CD4-positive, alpha-beta T cell treated with Interferon alpha-2 for 1 hour (primary cell): ENCODE measurements around the gene LRRC14B.
A peak's percentile ranks its signal among the peaks of the same experiment; 100 is the strongest.

ENCODE experiments used
- DNase-seq, 2 donors: peaks; one replicate each; pipeline ENCODE4 v3.0.0-alpha.2; 2020 to 2022

The LRRC14B gene

GRCh38 chr5:191036-191948 is at the start of gene LRRC14B:
Gene LRRC14B (plus strand): TSS chr5:191495. CDS start chr5:191539, 44 bp downstream.
- peak in 1 of 2 donors; percentile 1 for DNase-seq

- no peak for DNase-seq
Measured at GRCh38 chr5:141761-142160, 49.5 kb upstream of the LRRC14B start.

- no peak for DNase-seq
Measured at GRCh38 chr5:142246-142810, 49.0 kb upstream of the LRRC14B start.

- DNase-seq, result no peak
Measured at GRCh38 chr5:143041-143440, 48.3 kb upstream of the LRRC14B start.

GRCh38 chr5:144941-145340 is 46.4 kb upstream of the LRRC14B start:
- no peak for DNase-seq

GRCh38 chr5:145585-146323 is 45.5 kb upstream of the LRRC14B start:
- no peak for DNase-seq

- DNase-seq, result no peak
Measured at GRCh38 chr5:147751-148150, 43.5 kb upstream of the LRRC14B start.

GRCh38 chr5:149745-150485 is 41.4 kb upstream of the LRRC14B start:
- no peak for DNase-seq

GRCh38 chr5:150746-151145 is 40.5 kb upstream of the LRRC14B start:
- no peak for DNase-seq

- DNase-seq, result no peak
Measured at GRCh38 chr5:152077-152476, 39.2 kb upstream of the LRRC14B start.

GRCh38 chr5:153256-153655 is 38.0 kb upstream of the LRRC14B start:
- DNase-seq, result no peak

- DNase-seq, result no peak
Measured at GRCh38 chr5:154236-154635, 37.1 kb upstream of the LRRC14B start.

- no peak for DNase-seq
Measured at GRCh38 chr5:154826-155225, 36.5 kb upstream of the LRRC14B start.

- no peak for DNase-seq
Measured at GRCh38 chr5:155651-156410, 35.5 kb upstream of the LRRC14B start.

GRCh38 chr5:156411-157072 is 34.8 kb upstream of the LRRC14B start:
- DNase-seq, result no peak

- DNase-seq, result no peak
Measured at GRCh38 chr5:157126-157715, 34.1 kb upstream of the LRRC14B start.

- no peak for DNase-seq
Measured at GRCh38 chr5:157801-158200, 33.5 kb upstream of the LRRC14B start.

- no peak for DNase-seq
Measured at GRCh38 chr5:158807-159447, 32.4 kb upstream of the LRRC14B start.

- no peak for DNase-seq
Measured at GRCh38 chr5:159448-160172, 31.7 kb upstream of the LRRC14B start.

GRCh38 chr5:160173-160510 is 31.2 kb upstream of the LRRC14B start:
- no peak for DNase-seq
